Tibial artery (tissue), 4 donors: ENCODE data around the gene IDH2.

Source experiments
- DNase-seq, 2 donors: peaks; one replicate each; pipeline ENCODE4 v3.0.0-alpha.2; 2019
- H3K27ac ChIP-seq, 2 donors: fragments of 200-600 bp; sonication (generic) in 1 of 2; 1 replicate in 1 of 2; 2 replicates in 1 of 2; pipeline ENCODE4 v1.5.1; 2018 to 2019; ENCODE audit warnings: mild to moderate bottlenecking in 1 of 2
- H3K27me3 ChIP-seq, 2 donors: fragments of 200-600 bp; sonication (generic) in 1 of 2; one replicate each; pipeline versions ENCODE4 v1.5.1 to v1.6.0; 2016 to 2019
- H3K36me3 ChIP-seq, 3 donors: fragments of 200-600 bp; sonication (generic) in 2 of 3; one replicate each; pipeline ENCODE4 v1.5.1; 2016 to 2019; ENCODE audit warnings: mild to moderate bottlenecking in 2 of 3
- H3K4me1 ChIP-seq, 4 donors: fragments of 200-600 bp; sonication (generic) in 2 of 4; 1 replicate in 3 of 4; 2 replicates in 1 of 4; pipeline ENCODE4 v1.5.1; 2016 to 2019
- H3K4me3 ChIP-seq, 2 donors: fragments of 200-600 bp; sonication (generic) in 1 of 2; 1 replicate in 1 of 2; 2 replicates in 1 of 2; pipeline ENCODE4 v1.5.1; 2018 to 2019; ENCODE audit warnings: mild to moderate bottlenecking in 2 of 2
- H3K9me3 ChIP-seq, 3 donors: fragments of 200-600 bp; sonication (generic) in 1 of 3; one replicate each; pipeline ENCODE4 v1.5.1; 2016 to 2019
- CTCF ChIP-seq, 2 experiments: fragments of 200-600 bp in 1 of 2; fragments of 450-650 bp in 1 of 2; IDR thresholded peaks; one replicate each; pipeline ENCODE4 v1.5.1; 2017 to 2019; ENCODE audit warnings: antibody characterized with exemption in 2 of 2, mild to moderate bottlenecking in 1 of 2, moderate library complexity in 1 of 2
- intact Hi-C: fragments of 100-400 bp; cut with DNase I; formaldehyde crosslinking; loops from one replicate; pipeline ENCODE4 v1.15.0; 2023; ENCODE audit warnings: low total_unique reads

The IDH2 gene

GRCh38 chr15:90090226-90090848 is 11.9 kb downstream of the IDH2 start:
- H3K9me3 ChIP-seq, result no peaks in the 10 kb centered on the region
- peaks cover 0 to 12% (median 3%) of the 10 kb centered on the region in 4 donors for H3K4me1 ChIP-seq
- no peak for DNase-seq
- H3K36me3 ChIP-seq, result peaks cover 23 to 55% (median 26%) of the 10 kb centered on the region in 3 donors
- H3K4me3 ChIP-seq, result no peak overlapping the region
- H3K27me3 ChIP-seq, result no peaks in the 10 kb centered on the region
- H3K27ac ChIP-seq, result no peak overlapping the region
- no peak for TF ChIP-seq CTCF (IDR thresholded peaks at IDR 0.05)
- intact Hi-C loops, result loop anchor here (5.0 kb wide), 1 partner anchor 193 kb away; no protein-coding TSS in a partner anchor

DNA sequence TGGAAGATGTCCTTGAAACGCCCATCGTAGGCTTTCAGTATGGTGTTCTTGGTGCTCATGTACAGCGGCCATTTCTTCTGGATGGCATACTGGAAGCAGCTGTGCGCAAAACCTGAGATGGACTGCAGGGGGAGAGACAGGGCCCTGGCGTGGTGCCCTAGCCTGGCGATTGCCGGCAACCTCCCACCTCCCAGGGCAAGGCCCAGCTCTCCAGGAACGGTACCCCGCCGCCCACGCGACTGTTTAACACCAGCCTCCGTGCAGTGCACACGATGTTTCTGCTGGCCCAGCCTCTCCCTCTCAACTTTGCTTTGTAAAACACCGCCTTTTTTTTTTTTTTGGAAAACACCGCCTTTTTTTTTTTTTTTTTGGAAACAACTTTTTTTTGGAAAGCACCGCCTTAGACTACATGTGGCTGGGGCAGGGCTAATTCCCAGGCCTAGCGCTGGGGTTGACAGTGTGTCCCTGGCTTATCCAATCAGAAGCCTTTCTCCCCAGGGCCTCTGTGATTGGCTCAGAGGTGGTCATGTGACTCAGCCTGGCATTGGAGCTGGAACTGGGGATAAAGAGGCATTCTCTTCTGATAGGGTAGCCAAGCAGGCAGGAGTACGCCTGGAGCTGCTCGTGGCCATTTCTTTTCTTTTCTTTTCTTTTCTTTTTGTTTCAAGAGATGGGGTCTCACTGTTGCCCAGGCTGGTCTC is 14.7 kb downstream of the IDH2 start:
- DNase-seq, result no peak
- peaks cover 39 to 81% (median 49%) of the 10 kb centered on the region in 3 donors for H3K36me3 ChIP-seq
- no peak overlapping the region for H3K27ac ChIP-seq
- H3K27me3 ChIP-seq, result no peaks in the 10 kb centered on the region
- no peaks in the 10 kb centered on the region for H3K9me3 ChIP-seq
- H3K4me1 ChIP-seq, result no peaks in the 10 kb centered on the region
- intact Hi-C loops, result no loop called here
- TF ChIP-seq CTCF (IDR thresholded peaks at IDR 0.05), result no peak
- no peak overlapping the region for H3K4me3 ChIP-seq

DNA sequence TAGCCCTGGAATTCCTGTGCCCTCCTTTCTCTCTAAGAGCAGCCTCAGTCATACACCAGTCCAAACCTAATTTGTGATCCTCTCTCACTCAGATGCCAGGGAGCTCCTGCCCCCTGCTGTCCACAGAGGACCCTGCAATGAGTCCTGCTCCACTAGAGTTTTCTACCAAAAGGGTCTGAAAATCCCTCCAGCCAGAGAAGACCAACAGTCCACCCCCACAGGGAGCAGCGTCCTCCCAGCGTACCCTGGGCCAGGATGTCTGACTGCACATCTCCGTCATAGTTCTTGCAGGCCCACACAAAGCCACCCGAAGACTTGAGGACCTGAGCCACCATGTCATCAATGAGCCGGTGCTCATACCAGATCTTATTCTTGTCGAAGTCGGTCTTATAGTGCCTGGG is 15.4 kb downstream of the IDH2 start:
- peaks cover 39 to 88% (median 56%) of the 10 kb centered on the region in 3 donors for H3K36me3 ChIP-seq
- TF ChIP-seq CTCF (IDR thresholded peaks at IDR 0.05), result peak; percentile 47 to 54
- DNase-seq, result no peak
- H3K4me3 ChIP-seq, result no peak overlapping the region
- H3K27me3 ChIP-seq, result no peaks in the 10 kb centered on the region
- intact Hi-C loops, result no loop called here
- no peak overlapping the region for H3K27ac ChIP-seq
- peaks cover 0 to 6% (median 0%) of the 10 kb centered on the region in 4 donors for H3K4me1 ChIP-seq
- no peaks in the 10 kb centered on the region for H3K9me3 ChIP-seq

GRCh38 chr15:90085565-90085964 is 16.7 kb downstream of the IDH2 start:
- intact Hi-C loops, result no loop called here
- Histone ChIP-seq H3K36me3 (peaks cover 39 to 96% (median 66%) of the 10 kb centered on the region in 3 donors), H3K9me3 (no peaks in the 10 kb centered on the region), H3K27me3 (no peaks in the 10 kb centered on the region), H3K4me1 (peaks cover 0 to 6% (median 0%) of the 10 kb centered on the region in 4 donors), H3K27ac (no peak overlapping the region), H3K4me3 (no peak overlapping the region)
- no peak for TF ChIP-seq CTCF (IDR thresholded peaks at IDR 0.05)
- DNase-seq, result no peak

DNA sequence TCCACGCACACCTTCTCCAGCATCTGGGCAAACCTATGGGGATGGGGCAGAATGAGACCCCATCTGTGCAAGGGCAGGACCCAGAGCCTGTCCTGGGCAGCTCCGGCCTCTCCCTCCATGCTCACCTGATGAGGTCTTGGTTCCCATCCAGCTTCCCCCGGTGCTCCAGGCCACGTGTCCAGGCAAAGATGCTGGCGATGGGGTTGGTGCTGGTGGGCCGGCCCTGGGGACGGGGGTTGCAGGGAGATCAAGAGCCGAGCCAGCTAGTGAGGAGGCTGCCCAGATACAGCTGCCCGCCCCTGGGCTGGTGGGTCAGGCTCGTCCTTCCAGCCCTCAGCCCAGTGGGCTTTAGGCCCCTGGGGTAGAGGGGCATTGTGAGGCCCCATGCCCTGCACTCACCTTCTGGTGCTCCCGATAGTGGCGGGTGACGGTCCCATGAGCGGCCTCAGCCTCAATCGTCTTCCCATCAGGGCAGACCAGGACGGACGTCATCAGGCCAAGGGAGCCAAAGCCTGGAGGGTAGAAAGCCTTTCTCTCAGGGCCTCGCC is 17.3 kb downstream of the IDH2 start:
- intact Hi-C loops, result no loop called here
- H3K27ac ChIP-seq, result no peak overlapping the region

More for the DNA sequence above, 17.3 kb downstream of the IDH2 start:
- no peak for DNase-seq
- TF ChIP-seq CTCF (IDR thresholded peaks at IDR 0.05), result no peak
- Histone ChIP-seq H3K9me3 (no peaks in the 10 kb centered on the region), H3K4me3 (no peak overlapping the region), H3K4me1 (peaks cover 0 to 6% (median 0%) of the 10 kb centered on the region in 4 donors), H3K36me3 (peaks cover 41 to 96% (median 66%) of the 10 kb centered on the region in 3 donors), H3K27me3 (no peaks in the 10 kb centered on the region)
